ENCODE results near the gene GARRE1. TPM values are rescaled to one million over a fixed set of nuclear protein-coding genes. Genes with fewer than 3 reads are reported as not detected.
A peak's percentile ranks its signal among the peaks of the same experiment; 100 is the strongest.

Gene GARRE1
- total RNA-seq, 2 experiments from 2014 or later: 16.1 to 16.6 TPM

GRCh38 chr19:34256835-34257558 is 2.6 kb downstream of the GARRE1 start:
- CTCF ChIA-PET: interaction anchor here (0.7 kb wide), 1 partner anchor 23 kb away, joined by 3 read pairs; no protein-coding TSS in a partner anchor
- peaks cover 5% of the 10 kb centered on the region for H3K36me3 Mint-ChIP-seq (ENCODE audit: low read depth)
- H3K27me3 Mint-ChIP-seq: no peaks in the 10 kb centered on the region
- H3K4me1 Mint-ChIP-seq: peaks cover 36% of the 10 kb centered on the region
- POLR2A ChIA-PET: no interaction called here
- no peak overlapping the region for H3K4me3 Mint-ChIP-seq
- no peak for DNase-seq
- no peak overlapping the region for H3K27ac Mint-ChIP-seq
- no peaks in the 10 kb centered on the region for H3K9me3 Mint-ChIP-seq

DNA sequence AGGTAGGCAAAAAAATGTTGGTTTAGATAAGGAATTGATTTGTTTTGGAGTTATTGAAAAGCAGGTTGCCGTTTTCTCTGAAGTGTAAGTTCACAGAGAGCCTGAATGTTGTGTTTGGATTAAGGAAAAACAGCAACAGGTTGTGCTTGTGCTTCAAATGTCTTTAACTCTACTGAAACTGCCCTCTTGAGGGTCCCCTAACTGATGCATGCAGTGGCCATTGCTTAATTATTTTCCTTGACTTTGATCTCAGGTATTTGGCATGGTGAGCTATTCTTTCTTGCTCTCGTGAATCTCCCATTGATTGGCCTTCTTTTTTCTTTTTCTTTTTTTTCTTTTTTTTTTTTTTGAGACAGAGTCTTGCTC is 3.2 kb downstream of the GARRE1 start:
- Mint-ChIP-seq H3K9me3 (no peaks in the 10 kb centered on the region), H3K4me3 (no peak overlapping the region), H3K36me3 (ENCODE audit: low read depth) (peaks cover 5% of the 10 kb centered on the region), H3K4me1 (peaks cover 36% of the 10 kb centered on the region), H3K27ac (no peak overlapping the region), H3K27me3 (no peaks in the 10 kb centered on the region)
- ChIA-PET CTCF (interaction anchor here (0.7 kb wide), 1 partner anchor 24 kb away, joined by 3 read pairs; no protein-coding TSS in a partner anchor), POLR2A (no interaction called here)
- no peak for DNase-seq

DNA sequence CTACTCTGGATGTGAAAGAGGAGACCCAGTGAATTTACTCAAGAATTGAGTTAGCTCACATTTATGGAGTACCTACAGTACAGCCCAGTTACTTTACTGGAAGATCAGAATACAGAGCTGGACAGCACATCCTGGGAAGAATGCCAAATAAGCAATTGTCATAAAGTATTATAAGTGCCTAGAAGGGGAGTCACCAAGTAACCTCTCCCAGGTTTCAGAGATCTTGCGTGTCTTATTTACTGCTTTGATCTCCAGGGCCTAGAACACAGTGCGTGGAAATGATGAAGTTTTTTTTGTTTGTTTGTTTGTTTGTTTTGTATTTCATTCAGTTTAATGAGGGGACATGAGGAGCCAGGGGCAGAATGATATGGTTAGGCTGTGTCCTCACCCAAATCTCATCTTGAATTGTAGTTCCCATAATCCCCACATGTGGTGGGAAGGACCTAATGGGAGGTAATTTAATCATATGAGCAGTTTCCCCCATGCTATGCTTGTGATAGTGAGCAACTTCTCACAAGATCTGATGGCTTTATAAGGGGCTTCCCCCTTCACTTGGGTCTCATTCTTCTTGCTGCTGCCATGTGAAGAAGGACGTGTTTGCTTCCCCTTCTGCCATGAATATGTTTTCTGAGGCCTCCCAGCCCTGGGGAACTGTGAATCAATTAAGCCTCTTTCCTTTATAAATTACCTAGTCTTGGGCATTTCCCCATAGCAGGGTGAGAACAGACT is 5.2 kb downstream of the GARRE1 start:
- POLR2A ChIA-PET: no interaction called here
- H3K36me3 Mint-ChIP-seq (ENCODE audit: low read depth): peaks cover 5% of the 10 kb centered on the region
- H3K4me3 Mint-ChIP-seq: no peak overlapping the region
- CTCF ChIA-PET: no interaction called here
- H3K27ac Mint-ChIP-seq: no peak overlapping the region
- no peaks in the 10 kb centered on the region for H3K27me3 Mint-ChIP-seq
- DNase-seq: no peak
- peaks cover 30% of the 10 kb centered on the region for H3K4me1 Mint-ChIP-seq
- H3K9me3 Mint-ChIP-seq: no peaks in the 10 kb centered on the region

DNA sequence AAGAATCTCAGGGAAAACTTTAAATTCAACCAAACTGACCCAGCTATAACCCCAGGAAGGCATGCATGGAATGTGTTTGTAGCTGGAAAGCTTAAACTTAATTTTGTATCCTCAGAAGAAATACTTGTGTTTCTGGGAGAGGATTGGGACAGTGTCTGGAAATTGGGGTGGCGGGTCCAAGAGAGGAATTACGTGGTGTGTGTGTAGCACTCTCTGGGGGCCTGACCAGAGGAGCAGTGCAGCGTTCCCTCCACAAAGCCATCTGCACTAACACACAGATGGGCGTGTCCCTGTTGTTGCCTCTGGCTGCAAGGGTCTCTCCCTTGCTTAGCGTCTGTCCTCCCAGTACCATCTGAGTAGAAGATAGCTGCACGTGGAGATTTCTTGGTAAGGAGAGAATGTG is 6.4 kb downstream of the GARRE1 start:
- peaks cover 5% of the 10 kb centered on the region for H3K36me3 Mint-ChIP-seq (ENCODE audit: low read depth)
- H3K4me1 Mint-ChIP-seq: peaks cover 36% of the 10 kb centered on the region
- no peak overlapping the region for H3K4me3 Mint-ChIP-seq
- no peaks in the 10 kb centered on the region for H3K9me3 Mint-ChIP-seq
- H3K27me3 Mint-ChIP-seq: no peaks in the 10 kb centered on the region
- POLR2A ChIA-PET: no interaction called here
- H3K27ac Mint-ChIP-seq: no peak overlapping the region
- no peak for DNase-seq
- CTCF ChIA-PET: interaction anchor here (1.0 kb wide), 1 partner anchor 13 kb away, joined by 3 read pairs; no protein-coding TSS in a partner anchor

DNA sequence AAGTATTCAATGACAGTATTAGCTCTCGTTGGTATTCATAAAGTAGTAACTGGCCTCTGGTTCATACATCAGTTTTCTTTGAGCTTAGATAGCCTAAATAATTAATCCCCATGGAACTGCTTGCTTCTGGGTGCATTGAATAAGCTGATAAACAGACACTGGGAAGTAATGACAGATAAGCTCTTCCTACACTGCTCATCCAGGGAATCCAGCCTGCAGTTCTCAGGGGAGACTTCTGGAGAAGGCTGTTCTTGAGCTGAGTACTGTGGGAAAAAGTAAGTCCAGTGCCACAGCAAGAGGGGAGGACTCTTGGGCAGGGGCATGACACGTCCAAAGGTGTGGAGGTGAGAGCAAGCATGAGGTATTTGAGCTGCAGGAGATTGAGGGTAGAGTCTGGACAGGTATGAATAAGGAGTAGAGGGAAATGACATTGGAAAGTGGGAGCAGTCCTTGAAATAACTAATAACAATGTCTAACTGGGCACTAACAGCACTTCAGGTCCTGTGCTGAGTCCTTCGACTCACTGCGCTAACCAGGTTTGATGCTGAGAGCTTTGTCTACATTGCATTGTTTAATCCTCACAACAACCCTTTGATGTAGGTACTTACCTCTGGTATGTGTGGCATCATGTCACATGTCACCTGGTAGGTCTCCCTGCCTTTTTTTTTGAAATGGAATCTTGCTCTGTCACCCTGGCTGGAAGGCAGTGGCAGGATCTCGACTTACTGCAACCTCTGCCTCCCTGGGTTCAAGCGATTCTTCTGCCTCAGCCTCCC is 7.2 kb downstream of the GARRE1 start:
- DNase-seq: no peak
- peaks cover 5% of the 10 kb centered on the region for H3K36me3 Mint-ChIP-seq (ENCODE audit: low read depth)
- peaks cover 40% of the 10 kb centered on the region for H3K4me1 Mint-ChIP-seq
- no peaks in the 10 kb centered on the region for H3K9me3 Mint-ChIP-seq
- CTCF ChIA-PET: interaction anchor here (1.0 to 1.4 kb wide), 4 partner anchors 9 to 69 kb away, joined by 3 read pairs; no protein-coding TSS in a partner anchor
- POLR2A ChIA-PET: no interaction called here
- H3K27ac Mint-ChIP-seq: no peak overlapping the region
- H3K4me3 Mint-ChIP-seq: no peak overlapping the region
- no peaks in the 10 kb centered on the region for H3K27me3 Mint-ChIP-seq

DNA sequence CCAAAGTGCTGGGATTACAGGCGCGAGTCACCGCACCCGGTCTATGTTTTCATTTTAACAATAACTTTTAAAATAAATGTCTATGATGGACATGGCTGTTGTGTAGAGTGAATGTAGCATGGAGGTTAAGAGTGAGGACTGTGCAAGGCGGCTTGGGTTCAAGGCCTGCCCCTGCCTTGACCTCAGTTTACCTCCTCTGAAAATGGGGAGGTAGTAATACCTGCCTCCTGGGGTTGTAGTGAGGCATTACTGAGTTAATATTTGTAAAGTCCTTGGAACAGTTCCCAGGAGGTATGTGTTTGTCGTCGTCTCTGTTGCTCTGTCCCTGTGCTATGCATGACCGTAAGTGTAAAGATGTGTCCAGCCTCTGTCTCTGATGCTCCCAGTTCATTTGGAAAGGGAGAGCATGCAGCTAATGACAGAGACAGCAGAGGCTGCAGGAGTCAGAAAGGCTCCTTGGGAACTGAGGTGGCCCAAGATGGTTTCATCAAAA is 9.4 kb downstream of the GARRE1 start:
- Mint-ChIP-seq H3K4me1 (peaks cover 36% of the 10 kb centered on the region), H3K27me3 (no peaks in the 10 kb centered on the region), H3K4me3 (no peak overlapping the region), H3K27ac (no peak overlapping the region), H3K36me3 (ENCODE audit: low read depth) (peaks cover 9% of the 10 kb centered on the region), H3K9me3 (no peaks in the 10 kb centered on the region)
- ChIA-PET POLR2A (no interaction called here), CTCF (interaction anchor here (0.8 kb wide), 1 partner anchor 24 kb away, joined by 3 read pairs; no protein-coding TSS in a partner anchor)
- no peak for DNase-seq

DNA sequence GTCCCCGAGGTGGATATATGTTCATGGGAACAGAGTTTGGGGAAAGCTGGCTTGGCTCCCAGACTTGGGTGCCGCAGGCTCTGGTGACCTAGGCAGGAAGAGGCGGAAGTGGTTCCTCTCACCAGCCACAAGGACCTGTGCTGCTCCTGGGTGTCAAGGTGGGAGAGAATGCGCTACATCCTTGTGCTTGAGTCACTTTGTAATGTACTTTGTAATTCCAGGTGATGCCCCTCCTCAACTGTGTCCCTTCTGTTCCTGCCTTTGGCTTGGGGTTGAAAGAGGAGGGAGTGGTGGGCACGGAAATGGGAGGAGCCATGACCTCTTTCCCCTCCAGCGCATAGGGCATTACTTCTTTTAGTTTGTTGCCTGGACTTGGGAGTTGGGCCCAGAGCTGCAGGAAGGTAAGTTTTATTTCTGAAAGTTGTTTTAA is 10.9 kb downstream of the GARRE1 start:
- ChIA-PET CTCF (no interaction called here), POLR2A (no interaction called here)
- DNase-seq: no peak
- peaks cover 5% of the 10 kb centered on the region for H3K36me3 Mint-ChIP-seq (ENCODE audit: low read depth)
- H3K4me1 Mint-ChIP-seq: peaks cover 44% of the 10 kb centered on the region
- H3K27me3 Mint-ChIP-seq: no peaks in the 10 kb centered on the region
- H3K27ac Mint-ChIP-seq: peak overlapping the region; percentile 6
- no peak overlapping the region for H3K4me3 Mint-ChIP-seq
- no peaks in the 10 kb centered on the region for H3K9me3 Mint-ChIP-seq

- POLR2A ChIA-PET: no interaction called here
- no peak overlapping the region for H3K4me3 Mint-ChIP-seq
- H3K9me3 Mint-ChIP-seq: no peaks in the 10 kb centered on the region
- H3K27me3 Mint-ChIP-seq: no peaks in the 10 kb centered on the region
- no peak for DNase-seq
- peak overlapping the region; percentile 77 for H3K27ac Mint-ChIP-seq
- CTCF ChIA-PET: interaction anchor here (0.6 to 1.0 kb wide), 2 partner anchors 272 to 491 kb away, joined by 3 read pairs; no protein-coding TSS in a partner anchor
- peaks cover 13% of the 10 kb centered on the region for H3K36me3 Mint-ChIP-seq (ENCODE audit: low read depth)
- H3K4me1 Mint-ChIP-seq: peaks cover 58% of the 10 kb centered on the region
Measured at GRCh38 chr19:34269081-34269480, 14.7 kb downstream of the GARRE1 start.

- POLR2A ChIA-PET: no interaction called here
- H3K36me3 Mint-ChIP-seq (ENCODE audit: low read depth): peaks cover 13% of the 10 kb centered on the region
- H3K4me3 Mint-ChIP-seq: peak overlapping the region; percentile 57
- CTCF ChIA-PET: interaction anchor here (0.6 to 1.0 kb wide), 2 partner anchors 272 to 492 kb away, joined by 3 read pairs; no protein-coding TSS in a partner anchor
- H3K27me3 Mint-ChIP-seq: no peaks in the 10 kb centered on the region
- H3K4me1 Mint-ChIP-seq: peaks cover 60% of the 10 kb centered on the region
- no peak for DNase-seq
- H3K27ac Mint-ChIP-seq: peak overlapping the region; percentile 93
- H3K9me3 Mint-ChIP-seq: no peaks in the 10 kb centered on the region
Measured at GRCh38 chr19:34269489-34269888, 15.1 kb downstream of the GARRE1 start.

GRCh38 chr19:34269968-34270621 is 15.7 kb downstream of the GARRE1 start:
- DNase-seq: peak; percentile 81
- H3K4me3 Mint-ChIP-seq: peak overlapping the region; percentile 57
- peaks cover 13% of the 10 kb centered on the region for H3K36me3 Mint-ChIP-seq (ENCODE audit: low read depth)
- H3K27ac Mint-ChIP-seq: peak overlapping the region; percentile 93
- ChIA-PET POLR2A (no interaction called here), CTCF (interaction anchor here (0.6 to 1.1 kb wide), 5 partner anchors 8 to 593 kb away, joined by 3 read pairs; no protein-coding TSS in a partner anchor)
- H3K4me1 Mint-ChIP-seq: peaks cover 59% of the 10 kb centered on the region
- H3K27me3 Mint-ChIP-seq: no peaks in the 10 kb centered on the region
- H3K9me3 Mint-ChIP-seq: peaks cover 2% of the 10 kb centered on the region

DNA sequence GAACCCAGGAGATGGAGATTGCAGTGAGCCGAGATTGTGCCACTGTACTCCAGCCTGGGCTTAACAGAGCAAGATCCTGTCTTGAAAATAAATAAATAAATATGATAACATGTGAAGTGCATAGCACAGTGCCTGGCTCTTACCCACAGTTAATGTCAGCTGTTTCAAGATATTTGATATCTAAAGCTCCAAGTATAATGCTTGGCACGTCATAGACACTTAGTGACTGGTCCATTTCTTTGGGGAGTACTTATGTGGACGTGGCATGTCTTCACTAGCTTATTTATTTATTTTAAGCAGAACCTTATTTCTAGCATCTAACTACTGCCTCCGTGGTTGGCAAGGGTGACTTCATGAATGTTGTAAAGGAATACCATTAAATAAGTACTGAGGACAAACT is 18.8 kb downstream of the GARRE1 start:
- H3K4me1 Mint-ChIP-seq: peaks cover 61% of the 10 kb centered on the region
- H3K36me3 Mint-ChIP-seq (ENCODE audit: low read depth): peaks cover 17% of the 10 kb centered on the region
- CTCF ChIA-PET: no interaction called here
- peaks cover 5% of the 10 kb centered on the region for H3K9me3 Mint-ChIP-seq
- no peaks in the 10 kb centered on the region for H3K27me3 Mint-ChIP-seq
- POLR2A ChIA-PET: no interaction called here
- no peak overlapping the region for H3K4me3 Mint-ChIP-seq
- no peak for DNase-seq
- no peak overlapping the region for H3K27ac Mint-ChIP-seq

GRCh38 chr19:34274284-34274826 is 20.0 kb downstream of the GARRE1 start:
- Mint-ChIP-seq H3K4me3 (no peak overlapping the region), H3K27me3 (no peaks in the 10 kb centered on the region), H3K4me1 (peaks cover 55% of the 10 kb centered on the region), H3K36me3 (ENCODE audit: low read depth) (peaks cover 17% of the 10 kb centered on the region), H3K9me3 (peaks cover 5% of the 10 kb centered on the region), H3K27ac (peak overlapping the region; percentile 43)
- DNase-seq: no peak
- ChIA-PET CTCF (interaction anchor here (0.9 kb wide), 1 partner anchor 13 kb away, joined by 3 read pairs; no protein-coding TSS in a partner anchor), POLR2A (no interaction called here)
